GM21526 (cell line): Measurements from ENCODE around the gene MKI67.
"Not testable (repeated sequence)": the region's sequence is repeated elsewhere in the genome, so short reads cannot be mapped to it uniquely, and the experiment has no call there.

Experiments used
- ATAC-seq: cut with Tn5 transposase; IDR thresholded peaks from one replicate; pipeline ENCODE4 v1.9.1; 2021; ENCODE audit warnings: moderate library complexity; ENCODE audit not compliant: unreplicated experiment, low FRiP score

MKI67 gene

GRCh38 chr10:128113026-128113425 lies 13.2 kb downstream of the MKI67 start:
- ATAC-seq: no peak

- ATAC-seq: no peak
Observed at GRCh38 chr10:128111696-128112095, 14.5 kb downstream of the MKI67 start.

GRCh38 chr10:128110339-128110738 lies 15.9 kb downstream of the MKI67 start:
- ATAC-seq: no peak

GRCh38 chr10:128109707-128110106 lies 16.5 kb downstream of the MKI67 start:
- ATAC-seq: no peak

- no peak for ATAC-seq
Observed at GRCh38 chr10:128105383-128105782, 20.8 kb downstream of the MKI67 start.

GRCh38 chr10:128103229-128103714 lies 23.0 kb downstream of the MKI67 start:
- no peak for ATAC-seq

GRCh38 chr10:128102480-128103228 lies 23.6 kb downstream of the MKI67 start:
- ATAC-seq: no peak

GRCh38 chr10:128101901-128102300 lies 24.3 kb downstream of the MKI67 start:
- no peak for ATAC-seq

GRCh38 chr10:128099901-128100300 lies 26.3 kb downstream of the MKI67 start:
- no peak for ATAC-seq

GRCh38 chr10:128098631-128099030 lies 27.6 kb downstream of the MKI67 start:
- no peak for ATAC-seq

- ATAC-seq: no peak
Observed at GRCh38 chr10:128097783-128098182, 28.4 kb downstream of the MKI67 start.

- no peak for ATAC-seq
Observed at GRCh38 chr10:128096486-128097199, 29.6 kb downstream of the MKI67 start.

- ATAC-seq: no peak
Observed at GRCh38 chr10:128095753-128096469, 30.3 kb downstream of the MKI67 start.

- ATAC-seq: peak; percentile 75
Observed at GRCh38 chr10:128095027-128095752, 31.0 kb downstream of the MKI67 start.

GRCh38 chr10:128094596-128094995 lies 31.6 kb downstream of the MKI67 start:
- not testable (repeated sequence) for ATAC-seq

- ATAC-seq: no peak
Observed at GRCh38 chr10:128092454-128092853, 33.8 kb downstream of the MKI67 start.

GRCh38 chr10:128091636-128092210 lies 34.5 kb downstream of the MKI67 start:
- no peak for ATAC-seq

GRCh38 chr10:128087884-128088709 lies 38.1 kb downstream of the MKI67 start:
- no peak for ATAC-seq

GRCh38 chr10:128087146-128087883 lies 38.9 kb downstream of the MKI67 start:
- ATAC-seq: no peak
